ENCODE results near the gene NKPD1. TPM values are rescaled to one million over a fixed set of nuclear protein-coding genes. Genes with fewer than 3 reads are reported as not detected.

NKPD1 gene
- polyA plus RNA-seq, 1 of the 3 experiments (the other 2 are of a cell fraction), result 0.12 TPM

GRCh38 chr19:45184115-45184514 is 23.3 kb upstream of the NKPD1 start:
- POLR2A ChIA-PET, result no interaction called here
- 92% methylated on average over 5 of the region's 5 CpGs for WGBS (ENCODE audit: low lambda C conversion rate)

More at GRCh38 chr19:45184115-45184514, 23.3 kb upstream of the NKPD1 start:
- Histone ChIP-seq H3K27ac (ENCODE audit: low read depth in 2 of 2, low read length in 1 of 2) (no peak overlapping the region), H3K9me3 (no peaks in the 10 kb centered on the region), H3K4me1 (ENCODE audit: control insufficient read depth in 1 of 2, insufficient read depth in 2 of 2, low read depth in 1 of 2, low read length in 1 of 2) (peaks cover 0 to 8% of the 10 kb centered on the region in 2 experiments; a peak in 1 of 4 replicates), H3K27me3 (ENCODE audit: insufficient read depth) (no peaks in the 10 kb centered on the region), H4K20me1 (ENCODE audit: insufficient read depth) (no peaks in the 10 kb centered on the region), H2AFZ (ENCODE audit: low read depth) (no peak overlapping the region), H3K79me2 (ENCODE audit: insufficient read depth) (peaks cover 20% of the 10 kb centered on the region), H3F3A (replicated peaks; ENCODE audit: insufficient read depth) (no peaks in the 10 kb centered on the region), H3K9ac (no peak overlapping the region), H3K4me3 (ENCODE audit: low read depth in 2 of 2, low read length in 1 of 2) (no peak overlapping the region), H3K36me3 (replicated peaks in 1 of 2; ENCODE audit: control insufficient read depth in 1 of 2, insufficient read depth in 2 of 2, low read length in 1 of 2) (peaks cover 0 to 5% of the 10 kb centered on the region in 2 experiments), H3K9me2 (no peaks in the 10 kb centered on the region), H3K4me2 (no peak overlapping the region)
- CTCF ChIA-PET, result no interaction called here
- no peak for DNase-seq
- TF ChIP-seq USF2 (IDR thresholded peaks at IDR 0.05; ENCODE audit: borderline replicate concordance, low read depth, low read length) (no peak), NRF1 (IDR thresholded peaks at IDR 0.05; ENCODE audit: low read depth, low read length) (no peak), FOXM1 (IDR thresholded peaks at IDR 0.05; ENCODE audit: low read depth) (no peak), GABPA (IDR thresholded peaks at IDR 0.05; ENCODE audit: low read depth) (no peak), RXRA (IDR thresholded peaks at IDR 0.05; ENCODE audit: borderline replicate concordance, low read depth) (no peak), FOSL2 (IDR thresholded peaks at IDR 0.05; ENCODE audit: borderline replicate concordance, low read depth) (no peak), PBX3 (IDR thresholded peaks at IDR 0.05) (no peak), EZH2phosphoT487 (IDR thresholded peaks at IDR 0.05; ENCODE audit: borderline replicate concordance, low read depth) (no peak), REST (IDR thresholded peaks at IDR 0.05; ENCODE audit: low read depth, low read length) (no peak), RFX5 (IDR thresholded peaks at IDR 0.05; ENCODE audit: low read length) (no peak), TAF1 (IDR thresholded peaks at IDR 0.05; ENCODE audit: borderline replicate concordance, low read depth, low read length) (no peak)
